ENCODE results near the gene ZNF747. TPM values are rescaled to one million over a fixed set of nuclear protein-coding genes. Genes with fewer than 3 reads are reported as not detected.

The ZNF747 gene
- total RNA-seq, 1 donor from 2014 or later, result 21.6 TPM

DNA sequence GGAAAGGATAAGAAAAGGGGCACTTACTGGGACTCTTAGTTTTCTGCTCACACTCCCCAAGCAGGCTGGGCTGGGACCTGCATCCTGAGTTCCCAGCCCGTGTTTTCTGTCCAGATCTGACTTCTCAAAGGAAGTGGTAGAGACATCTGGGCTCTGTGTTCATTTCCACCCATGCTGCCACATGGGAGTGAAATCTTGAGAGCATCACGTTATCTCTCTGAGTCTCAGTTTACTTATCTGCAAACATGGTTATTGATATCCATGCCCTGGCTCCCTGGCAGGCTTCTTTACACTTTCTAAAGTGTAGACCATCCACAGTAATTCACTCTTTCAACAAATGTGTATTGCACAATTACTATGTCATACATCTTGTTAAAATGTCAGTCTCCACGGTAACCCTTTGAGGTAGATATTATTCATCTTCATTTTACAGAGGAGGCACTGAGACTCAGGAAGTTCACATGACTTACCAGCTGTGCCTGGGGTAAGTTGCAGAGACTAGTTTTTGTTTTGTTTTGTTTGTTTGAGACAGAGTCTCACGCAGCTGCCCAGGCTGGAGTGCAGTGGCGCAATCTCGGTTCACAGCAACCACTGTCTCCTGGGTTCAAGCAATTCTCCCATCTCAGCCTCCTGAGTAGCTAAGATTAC is 33.5 kb upstream of the ZNF747 start:
- POLR2A ChIA-PET, result interaction anchor here (0.6 to 2.2 kb wide), 12 partner anchors 10 to 1457 kb away, joined by 3 to 37 read pairs (median 5); partner anchors contain the start of genes DCTPP1, ZNF747, ZNF764 and ZNF785
- CTCF ChIA-PET, result interaction anchor here (0.6 to 1.2 kb wide), 2 partner anchors 30 to 61 kb away, joined by 3 to 5 read pairs; no protein-coding TSS in a partner anchor
- peak; percentile 8 for ATAC-seq (ENCODE audit: low read depth)
- no peaks in the 10 kb centered on the region for H3K9me3 Mint-ChIP-seq
- intact Hi-C loops (cut with micrococcal nuclease), result no loop called here
- peaks cover 39% of the 10 kb centered on the region for H3K4me1 Mint-ChIP-seq
- peak overlapping the region; percentile 92 for H3K27ac Mint-ChIP-seq
- H3K27me3 Mint-ChIP-seq, result no peaks in the 10 kb centered on the region
- DNase-seq, result no peak
- H3K4me3 Mint-ChIP-seq, result peak overlapping the region; percentile 75
- no peaks in the 10 kb centered on the region for H3K36me3 Mint-ChIP-seq (ENCODE audit: low read depth)
- TF ChIP-seq, protein P1, sequence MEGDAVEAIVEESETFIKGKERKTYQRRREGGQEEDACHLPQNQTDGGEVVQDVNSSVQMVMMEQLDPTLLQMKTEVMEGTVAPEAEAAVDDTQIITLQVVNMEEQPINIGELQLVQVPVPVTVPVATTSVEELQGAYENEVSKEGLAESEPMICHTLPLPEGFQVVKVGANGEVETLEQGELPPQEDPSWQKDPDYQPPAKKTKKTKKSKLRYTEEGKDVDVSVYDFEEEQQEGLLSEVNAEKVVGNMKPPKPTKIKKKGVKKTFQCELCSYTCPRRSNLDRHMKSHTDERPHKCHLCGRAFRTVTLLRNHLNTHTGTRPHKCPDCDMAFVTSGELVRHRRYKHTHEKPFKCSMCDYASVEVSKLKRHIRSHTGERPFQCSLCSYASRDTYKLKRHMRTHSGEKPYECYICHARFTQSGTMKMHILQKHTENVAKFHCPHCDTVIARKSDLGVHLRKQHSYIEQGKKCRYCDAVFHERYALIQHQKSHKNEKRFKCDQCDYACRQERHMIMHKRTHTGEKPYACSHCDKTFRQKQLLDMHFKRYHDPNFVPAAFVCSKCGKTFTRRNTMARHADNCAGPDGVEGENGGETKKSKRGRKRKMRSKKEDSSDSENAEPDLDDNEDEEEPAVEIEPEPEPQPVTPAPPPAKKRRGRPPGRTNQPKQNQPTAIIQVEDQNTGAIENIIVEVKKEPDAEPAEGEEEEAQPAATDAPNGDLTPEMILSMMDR (IDR thresholded peaks at IDR 0.05), result no peak

DNA sequence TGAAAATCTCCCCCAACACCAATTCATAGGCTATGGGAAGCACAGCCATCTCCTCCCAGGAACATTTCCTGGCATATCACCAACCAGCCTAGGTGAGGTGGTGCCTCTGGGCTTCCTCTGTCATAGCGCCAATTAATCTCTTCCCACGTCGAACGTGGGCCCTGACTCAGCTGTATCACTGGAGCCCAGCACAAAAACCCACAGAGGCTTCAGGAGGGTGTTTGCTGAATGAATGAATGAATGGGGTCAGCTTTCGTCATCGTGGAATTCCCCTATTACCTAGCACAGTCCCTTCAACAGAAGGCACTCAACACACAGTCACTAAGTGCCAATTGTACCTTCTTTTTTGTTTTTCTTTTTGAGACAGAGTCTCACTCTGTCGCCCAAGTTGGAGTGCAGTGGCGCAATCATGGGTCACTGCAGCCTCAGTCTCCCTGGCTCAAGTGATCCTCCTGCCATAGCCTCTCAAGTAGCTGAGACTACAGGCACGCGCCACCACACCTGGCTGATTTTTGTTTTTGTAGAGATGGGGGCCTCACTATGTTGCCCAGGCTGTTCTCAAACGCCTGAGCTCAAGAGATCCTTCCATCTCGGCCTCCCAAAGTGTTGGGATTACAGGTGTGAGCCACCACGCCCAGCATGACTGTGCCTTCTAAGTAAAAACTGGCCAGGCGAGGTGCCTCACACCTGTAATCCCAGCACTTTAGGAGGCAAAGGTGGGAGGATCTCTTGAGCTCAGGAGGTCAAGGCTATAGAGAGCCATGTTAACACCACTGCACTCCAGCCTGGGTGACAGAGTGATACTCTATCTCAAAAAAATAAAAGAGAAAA is 32.7 kb upstream of the ZNF747 start:
- DNase-seq, result no peak
- intact Hi-C loops (cut with micrococcal nuclease), result no loop called here
- no peaks in the 10 kb centered on the region for H3K9me3 Mint-ChIP-seq
- peaks cover 39% of the 10 kb centered on the region for H3K4me1 Mint-ChIP-seq
- peak overlapping the region; percentile 92 for H3K27ac Mint-ChIP-seq
- H3K36me3 Mint-ChIP-seq (ENCODE audit: low read depth), result no peaks in the 10 kb centered on the region
- TF ChIP-seq, protein P1 (IDR thresholded peaks at IDR 0.05), result no peak
- ATAC-seq (ENCODE audit: low read depth), result no peak
- ChIA-PET POLR2A (interaction anchor here (1.9 to 2.2 kb wide), 3 partner anchors 9 to 33 kb away, joined by 7 to 37 read pairs (median 22); partner anchors contain the start of genes ZNF747, ZNF764 and ZNF785), CTCF (interaction anchor here (1.1 to 1.2 kb wide), 2 partner anchors 31 to 32 kb away, joined by 3 to 5 read pairs; no protein-coding TSS in a partner anchor)
- H3K4me3 Mint-ChIP-seq, result peak overlapping the region; percentile 75
- no peaks in the 10 kb centered on the region for H3K27me3 Mint-ChIP-seq

DNA sequence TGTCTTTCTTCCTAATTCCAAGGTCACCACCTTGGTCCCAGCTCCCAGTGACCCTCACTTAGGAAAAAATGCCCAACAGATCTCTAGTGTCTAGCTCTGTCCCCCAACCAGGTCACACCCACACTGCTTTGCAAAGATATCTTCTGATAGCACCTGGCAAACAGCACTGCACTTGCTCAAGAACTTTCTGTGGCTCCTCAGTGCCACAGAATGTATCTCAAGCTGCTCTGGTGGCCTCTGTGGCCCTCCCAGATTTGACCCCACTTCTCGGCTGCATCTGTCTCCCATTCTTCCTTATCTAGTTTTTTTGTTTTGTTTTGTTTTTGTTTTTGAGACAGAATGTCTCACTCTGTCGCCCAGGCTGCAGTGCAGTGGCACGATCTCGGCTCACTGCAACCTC is 31.9 kb upstream of the ZNF747 start:
- ATAC-seq (ENCODE audit: low read depth) (no peak), DNase-seq (no peak)
- ChIA-PET CTCF (interaction anchor here (1.1 kb wide), 1 partner anchor 31 kb away, joined by 3 read pairs; no protein-coding TSS in a partner anchor), POLR2A (interaction anchor here (0.5 to 2.2 kb wide), 5 partner anchors 8 to 149 kb away, joined by 3 to 37 read pairs (median 5); partner anchors contain the start of genes ZNF689 and ZNF764)
- TF ChIP-seq, protein P1 (IDR thresholded peaks at IDR 0.05), result no peak
- intact Hi-C loops (cut with micrococcal nuclease), result no loop called here
- Mint-ChIP-seq H3K4me1 (peaks cover 33% of the 10 kb centered on the region), H3K27ac (peak overlapping the region; percentile 59), H3K27me3 (no peaks in the 10 kb centered on the region), H3K4me3 (no peak overlapping the region), H3K36me3 (ENCODE audit: low read depth) (peaks cover under 1% of the 10 kb centered on the region), H3K9me3 (no peaks in the 10 kb centered on the region)

DNA sequence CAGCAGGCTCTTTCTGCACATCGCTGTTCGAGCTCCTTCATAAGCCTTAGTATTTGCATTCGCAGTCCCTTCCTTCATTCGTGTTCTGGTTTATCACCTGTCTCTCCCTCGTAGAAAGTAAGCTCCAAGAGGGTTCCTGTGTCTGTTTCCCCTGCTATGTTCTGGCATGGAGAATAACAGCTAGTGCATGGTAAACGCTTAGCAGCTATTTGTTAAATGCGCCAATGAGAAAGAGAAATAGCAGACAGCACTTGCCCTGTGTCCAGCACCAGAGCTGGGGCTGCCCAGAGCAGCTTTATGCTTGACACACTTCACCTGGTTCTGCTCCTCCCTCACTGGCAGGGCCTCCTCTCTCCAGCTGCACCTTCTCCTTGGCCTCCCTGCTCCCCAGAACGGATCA is 31.3 kb upstream of the ZNF747 start:
- CTCF ChIA-PET, result no interaction called here
- DNase-seq, result no peak
- Mint-ChIP-seq H3K4me3 (no peak overlapping the region), H3K9me3 (no peaks in the 10 kb centered on the region), H3K4me1 (peaks cover 35% of the 10 kb centered on the region), H3K27ac (no peak overlapping the region), H3K36me3 (ENCODE audit: low read depth) (peaks cover 2% of the 10 kb centered on the region), H3K27me3 (no peaks in the 10 kb centered on the region)
- POLR2A ChIA-PET, result interaction anchor here (0.7 to 1.5 kb wide), 3 partner anchors 13 to 148 kb away, joined by 3 to 4 read pairs (median 4); partner anchors contain the start of gene ZNF689
- no peak for ATAC-seq (ENCODE audit: low read depth)
- intact Hi-C loops (cut with micrococcal nuclease), result no loop called here
- TF ChIP-seq, protein P1 (IDR thresholded peaks at IDR 0.05), result no peak

All from activated B cell treated with CpG ODN at 0.5 μM for 24 hours (primary cell).